Measurements from ENCODE around the gene TTC13. TPM values are rescaled to one million over a fixed set of nuclear protein-coding genes. Genes with fewer than 3 reads are reported as not detected.

The TTC13 gene
- total and polyA plus RNA-seq, 8 donors = 15.2 to 29.4 (median 24.4) TPM

DNA sequence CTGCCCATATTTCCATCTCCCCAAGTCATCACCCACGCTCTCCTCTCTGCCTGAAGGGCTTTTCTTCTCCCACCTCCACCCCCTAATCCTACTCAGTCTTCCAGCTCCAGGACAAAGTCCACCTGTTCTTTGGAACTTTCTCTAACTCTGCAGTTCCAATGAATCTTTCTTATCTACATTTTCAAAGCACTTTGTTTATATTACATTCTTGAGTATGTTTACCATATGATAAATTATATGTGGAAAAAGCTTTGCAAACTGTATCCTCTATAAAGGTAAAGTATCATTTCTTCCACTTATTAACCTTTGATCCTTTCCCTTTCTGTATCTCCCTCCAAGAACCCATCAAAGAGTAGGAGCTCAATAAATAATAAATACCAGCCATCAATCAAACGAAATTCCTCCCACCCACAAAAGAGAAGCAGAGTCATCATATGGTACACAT, 39.7 kb downstream of the TTC13 start:
- Histone ChIP-seq H3K27ac (no peak overlapping the region), H3K9me3 (peaks cover 0 to 2% of the 10 kb centered on the region in 2 donors), H3K4me1 (no peaks in the 10 kb centered on the region), H3K4me3 (no peak overlapping the region), H3K27me3 (no peaks in the 10 kb centered on the region), H3K36me3 (peaks cover 0 to 26% of the 10 kb centered on the region in 2 donors)
- no peak for ATAC-seq
- TF ChIP-seq, protein P1, sequence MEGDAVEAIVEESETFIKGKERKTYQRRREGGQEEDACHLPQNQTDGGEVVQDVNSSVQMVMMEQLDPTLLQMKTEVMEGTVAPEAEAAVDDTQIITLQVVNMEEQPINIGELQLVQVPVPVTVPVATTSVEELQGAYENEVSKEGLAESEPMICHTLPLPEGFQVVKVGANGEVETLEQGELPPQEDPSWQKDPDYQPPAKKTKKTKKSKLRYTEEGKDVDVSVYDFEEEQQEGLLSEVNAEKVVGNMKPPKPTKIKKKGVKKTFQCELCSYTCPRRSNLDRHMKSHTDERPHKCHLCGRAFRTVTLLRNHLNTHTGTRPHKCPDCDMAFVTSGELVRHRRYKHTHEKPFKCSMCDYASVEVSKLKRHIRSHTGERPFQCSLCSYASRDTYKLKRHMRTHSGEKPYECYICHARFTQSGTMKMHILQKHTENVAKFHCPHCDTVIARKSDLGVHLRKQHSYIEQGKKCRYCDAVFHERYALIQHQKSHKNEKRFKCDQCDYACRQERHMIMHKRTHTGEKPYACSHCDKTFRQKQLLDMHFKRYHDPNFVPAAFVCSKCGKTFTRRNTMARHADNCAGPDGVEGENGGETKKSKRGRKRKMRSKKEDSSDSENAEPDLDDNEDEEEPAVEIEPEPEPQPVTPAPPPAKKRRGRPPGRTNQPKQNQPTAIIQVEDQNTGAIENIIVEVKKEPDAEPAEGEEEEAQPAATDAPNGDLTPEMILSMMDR (IDR thresholded peaks at IDR 0.05) = no peak
- intact Hi-C loops (cut with DNase I) = no loop called here
- no peak for DNase-seq

DNA sequence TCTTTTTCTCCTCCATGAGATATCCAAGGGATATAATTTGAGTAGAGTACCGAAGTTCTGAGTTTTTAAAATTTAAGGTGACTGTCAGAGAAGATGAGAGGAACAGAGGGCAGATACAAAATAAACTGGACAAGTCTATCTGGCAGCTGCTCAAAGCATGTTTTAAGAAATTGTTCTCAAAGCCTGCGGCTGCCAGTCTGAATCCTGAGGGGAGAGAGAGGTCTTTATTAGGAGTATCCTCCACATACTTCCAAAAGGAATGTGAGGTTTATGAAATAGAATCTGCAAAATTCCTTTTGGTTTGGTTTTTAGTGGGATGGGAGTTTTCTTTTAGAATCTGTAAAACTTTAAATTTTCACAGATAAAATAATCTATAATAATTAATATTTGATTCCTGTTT, 41.3 kb downstream of the TTC13 start:
- Histone ChIP-seq H3K4me1 (no peaks in the 10 kb centered on the region), H3K36me3 (peaks cover 0 to 23% of the 10 kb centered on the region in 2 donors), H3K9me3 (no peaks in the 10 kb centered on the region), H3K27ac (no peak overlapping the region), H3K4me3 (no peak overlapping the region), H3K27me3 (no peaks in the 10 kb centered on the region)
- peak in 1 of 4 donors; percentile 3 for DNase-seq
- no peak for ATAC-seq
- TF ChIP-seq, protein P1 (IDR thresholded peaks at IDR 0.05) = no peak
- intact Hi-C loops (cut with DNase I) = no loop called here

GRCh38 chr1:230936475-230936874, 42.2 kb downstream of the TTC13 start:
- no peaks in the 10 kb centered on the region for H3K9me3 ChIP-seq
- DNase-seq = no peak
- no peak overlapping the region for H3K27ac ChIP-seq
- peaks cover 0 to 28% of the 10 kb centered on the region in 2 donors for H3K36me3 ChIP-seq
- H3K27me3 ChIP-seq = no peaks in the 10 kb centered on the region
- H3K4me1 ChIP-seq = no peaks in the 10 kb centered on the region
- intact Hi-C loops (cut with DNase I) = no loop called here
- no peak overlapping the region for H3K4me3 ChIP-seq
- TF ChIP-seq, protein P1 (IDR thresholded peaks at IDR 0.05) = no peak
- no peak for ATAC-seq

DNA sequence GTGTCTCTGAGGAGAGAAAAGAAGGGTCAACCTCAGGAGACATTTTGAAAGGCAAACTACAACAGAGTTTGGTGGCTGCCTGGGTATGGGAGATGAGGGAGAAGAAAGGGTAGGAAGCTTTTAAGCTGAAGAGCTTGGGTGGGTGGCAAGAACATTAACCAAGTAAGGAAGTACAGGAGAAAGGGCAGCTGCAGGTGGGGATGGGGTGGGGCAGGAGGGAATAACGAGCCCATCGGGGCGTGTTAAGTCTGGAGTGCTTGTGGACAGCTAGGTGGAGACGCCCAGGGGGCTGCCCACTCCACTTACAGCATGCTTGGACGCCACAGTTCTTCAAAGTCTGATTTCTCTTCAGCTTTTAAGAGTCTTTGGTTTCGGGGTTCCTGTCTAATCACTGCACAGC, 42.8 kb downstream of the TTC13 start:
- no peak overlapping the region for H3K27ac ChIP-seq
- no peaks in the 10 kb centered on the region for H3K9me3 ChIP-seq
- no peak for DNase-seq
- no peak overlapping the region for H3K4me3 ChIP-seq
- H3K27me3 ChIP-seq = no peaks in the 10 kb centered on the region
- TF ChIP-seq, protein P1 (IDR thresholded peaks at IDR 0.05) = no peak
- H3K4me1 ChIP-seq = no peaks in the 10 kb centered on the region
- no peak for ATAC-seq
- intact Hi-C loops (cut with DNase I) = no loop called here
- peaks cover 0 to 35% of the 10 kb centered on the region in 2 donors for H3K36me3 ChIP-seq

DNA sequence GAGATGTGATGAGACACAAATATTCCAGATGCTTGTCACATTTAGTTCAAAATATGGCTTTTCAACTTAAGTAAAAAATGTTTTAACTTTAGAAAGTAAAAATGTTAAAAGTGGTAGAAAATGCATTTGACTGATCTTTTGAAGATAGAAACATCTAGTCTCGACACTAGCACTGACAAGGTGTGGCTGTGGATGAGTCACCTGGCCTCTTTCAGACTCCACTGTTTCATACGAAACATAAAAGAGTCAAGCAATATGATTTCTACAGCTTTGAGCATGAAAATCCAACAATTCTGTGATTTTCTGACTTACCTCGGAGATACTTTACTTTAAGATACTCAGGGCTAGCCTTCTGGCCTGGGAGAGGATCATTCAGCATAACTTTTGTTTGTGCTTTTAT, 47.7 kb downstream of the TTC13 start:
- Histone ChIP-seq H3K27me3 (no peaks in the 10 kb centered on the region), H3K9me3 (no peaks in the 10 kb centered on the region), H3K4me3 (no peak overlapping the region), H3K36me3 (peaks cover 0 to 59% of the 10 kb centered on the region in 2 donors), H3K27ac (no peak overlapping the region), H3K4me1 (no peaks in the 10 kb centered on the region)
- TF ChIP-seq, protein P1 (IDR thresholded peaks at IDR 0.05) = no peak
- no peak for ATAC-seq
- DNase-seq = no peak
- intact Hi-C loops (cut with DNase I) = no loop called here
